IMR-90 (cell line): ENCODE results near the gene BFSP1. TPM values are rescaled to one million over a fixed set of nuclear protein-coding genes. Genes with fewer than 3 reads are reported as not detected.

Experiments
- ATAC-seq: fragments of 200-7000 bp; cut with Tn5 transposase; 2 replicates; pipeline ENCODE4 v1.9.1; 2020; ENCODE audit warnings: low read depth, mild to moderate bottlenecking, moderate library complexity
- BruUV-seq: library from RNA; stranded (reverse); fragments of 400-500 nt; replicated peaks from 2 replicates; lab custom pipeline; 2021; lab: Mats Ljungman, UMichigan
- CTCF ChIA-PET: fragments of 300-600 bp; formaldehyde crosslinking; extraction: SDS; loops from one replicate; lab custom pipeline; 2021; ENCODE audit warnings: antibody characterized with exemption; lab: Yijun Ruan, JAX
- POLR2A ChIA-PET: fragments of 300-600 bp; sonication (Branson Sonifier 250); formaldehyde crosslinking; loops from one replicate; lab custom pipeline; 2022; ENCODE audit warnings: antibody characterized with exemption; ENCODE audit not compliant: unreplicated experiment; lab: Charles Lee
- DNase-seq: peaks from one replicate; pipeline ENCODE4 v3.0.0; 2013
- H2AFZ ChIP-seq: replicated peaks from 2 replicates; pipeline ENCODE3; 2013; ENCODE audit warnings: low read length, mild to moderate bottlenecking; ENCODE audit not compliant: poor library complexity
- H2AK5ac ChIP-seq: 2 replicates; pipeline ENCODE4 v1.6.1; 2013; ENCODE audit warnings: low read depth, low read length, inconsistent platforms
- H2AK9ac ChIP-seq: replicated peaks from 2 replicates; pipeline ENCODE3; 2013; ENCODE audit warnings: mild to moderate bottlenecking, low read depth, low read length, moderate library complexity; ENCODE audit not compliant: poor library complexity
- H2BK120ac ChIP-seq: 2 replicates; pipeline ENCODE4 v1.6.1; 2013; ENCODE audit warnings: low read depth, low read length, inconsistent platforms
- H2BK15ac ChIP-seq: 3 replicates; pipeline ENCODE4 v1.6.1; 2013; ENCODE audit warnings: low read depth, low read length, inconsistent platforms
- H2BK20ac ChIP-seq: 2 replicates; pipeline ENCODE4 v1.6.1; 2013; ENCODE audit warnings: low read depth, mild to moderate bottlenecking, inconsistent platforms, low read length, moderate library complexity
- H2BK5ac ChIP-seq: 2 replicates; pipeline ENCODE4 v1.6.1; 2013; ENCODE audit warnings: mild to moderate bottlenecking, low read depth, low read length, inconsistent platforms; ENCODE audit not compliant: poor library complexity, severe bottlenecking
- H3K14ac ChIP-seq: replicated peaks from 2 replicates; pipeline ENCODE4 v1.6.1; 2013; ENCODE audit warnings: low read depth, low read length, inconsistent platforms
- H3K18ac ChIP-seq: 2 replicates; pipeline ENCODE4 v1.6.1; 2013; ENCODE audit warnings: low read depth, low read length, control low read depth
- H3K23ac ChIP-seq: 2 replicates; pipeline ENCODE4 v1.6.1; 2013; ENCODE audit warnings: low read depth, low read length, inconsistent platforms
- H3K27ac ChIP-seq: 2 replicates; pipeline ENCODE4 v1.5.1; 2013; ENCODE audit warnings: mild to moderate bottlenecking, control low read depth, low read length; ENCODE audit not compliant: insufficient read depth
- H3K27me3 ChIP-seq: 2 replicates; pipeline ENCODE4 v1.6.1; 2013; ENCODE audit warnings: low read length; ENCODE audit not compliant: control insufficient read depth, insufficient read depth
- H3K36me3 ChIP-seq: 2 replicates; pipeline ENCODE4 v1.6.1; 2013; ENCODE audit warnings: low read length, mixed read lengths; ENCODE audit not compliant: control insufficient read depth, insufficient read depth
- H3K4ac ChIP-seq: 2 replicates; pipeline ENCODE4 v1.6.1; 2013; ENCODE audit warnings: low read depth, low read length, inconsistent platforms
- H3K4me1 ChIP-seq: 2 replicates; pipeline ENCODE4 v1.6.1; 2013; ENCODE audit warnings: low read length, mixed read lengths; ENCODE audit not compliant: control insufficient read depth, insufficient read depth
- H3K4me2 ChIP-seq: 2 replicates; pipeline ENCODE4 v1.6.1; 2013; ENCODE audit warnings: low read depth, mild to moderate bottlenecking, control low read depth, low read length, moderate library complexity
- H3K4me3 ChIP-seq: 2 replicates; pipeline ENCODE4 v1.5.1; 2013; ENCODE audit warnings: low read depth, mild to moderate bottlenecking, control low read depth, low read length, moderate library complexity; ENCODE audit not compliant: insufficient read depth
- H3K56ac ChIP-seq: 2 replicates; pipeline ENCODE4 v1.6.1; 2013; ENCODE audit warnings: low read length, inconsistent platforms; ENCODE audit not compliant: insufficient read depth; ENCODE audit errors: extremely low read depth
- H3K79me1 ChIP-seq, 2 experiments: 2 replicates each; pipeline ENCODE4 v1.6.1; 2013; ENCODE audit warnings: low read length in 2 of 2, inconsistent platforms in 1 of 2, low read depth in 1 of 2
- H3K9ac ChIP-seq: 2 replicates; pipeline ENCODE4 v1.6.1; 2013; ENCODE audit warnings: low read depth, low read length, control low read depth
- H3K9me1 ChIP-seq: 2 replicates; pipeline ENCODE4 v1.6.1; 2013; ENCODE audit warnings: low read length, inconsistent platforms; ENCODE audit not compliant: insufficient read depth
- H3K9me3 ChIP-seq: 2 replicates; pipeline ENCODE4 v1.6.1; 2013; ENCODE audit warnings: low read length; ENCODE audit not compliant: control insufficient read depth, insufficient read depth
- H4K20me1 ChIP-seq: 2 replicates; pipeline ENCODE4 v1.6.1; 2013; ENCODE audit warnings: low read length, inconsistent platforms; ENCODE audit not compliant: insufficient read depth
- H4K5ac ChIP-seq: 2 replicates; pipeline ENCODE4 v1.6.1; 2013; ENCODE audit warnings: mild to moderate bottlenecking, low read depth, low read length, control low read depth
- H4K8ac ChIP-seq, 2 experiments: 2 replicates each; pipeline ENCODE4 v1.6.1; 2013; ENCODE audit warnings: low read depth in 2 of 2, low read length in 2 of 2, control low read depth in 1 of 2, inconsistent platforms in 1 of 2
- H4K91ac ChIP-seq: 2 replicates; pipeline ENCODE4 v1.6.1; 2013; ENCODE audit warnings: low read depth, low read length, inconsistent platforms; ENCODE audit not compliant: insufficient read depth
- BHLHE40 ChIP-seq: fragments of 150-350 bp; IDR thresholded peaks from 2 replicates; pipeline ENCODE4 v1.6.1; 2016; ENCODE audit warnings: mild to moderate bottlenecking, low read depth, low read length
- CEBPB ChIP-seq: IDR thresholded peaks from 2 replicates; pipeline ENCODE4 v1.6.1; 2012; ENCODE audit warnings: low read depth, low read length, improper control_type of control experiment
- CHD1 ChIP-seq: IDR thresholded peaks from 2 replicates; pipeline ENCODE4 v1.6.1; 2012; ENCODE audit warnings: low read depth, low read length, improper control_type of control experiment
- FOS ChIP-seq: fragments of 150-350 bp; IDR thresholded peaks from 2 replicates; pipeline ENCODE4 v1.6.1; 2016; ENCODE audit warnings: low read depth, low read length
- MAFK ChIP-seq: IDR thresholded peaks from 2 replicates; pipeline ENCODE4 v1.6.1; 2012; ENCODE audit warnings: low read depth, low read length, improper control_type of control experiment
- MAZ ChIP-seq: IDR thresholded peaks from 2 replicates; pipeline ENCODE4 v1.6.1; 2012; ENCODE audit warnings: low read depth, mild to moderate bottlenecking, low read length, improper control_type of control experiment, moderate library complexity, borderline replicate concordance
- MXI1 ChIP-seq: IDR thresholded peaks from 2 replicates; pipeline ENCODE4 v1.6.1; 2012; ENCODE audit warnings: low read depth, mild to moderate bottlenecking, low read length, moderate library complexity, borderline replicate concordance
- NFE2L2 ChIP-seq: fragments of 150-350 bp; IDR thresholded peaks from 2 replicates; pipeline ENCODE4 v1.6.1; 2016; ENCODE audit warnings: low read depth, mild to moderate bottlenecking, low read length
- POLR2A ChIP-seq: IDR thresholded peaks from 2 replicates; pipeline ENCODE4 v1.6.1; 2012; ENCODE audit warnings: mild to moderate bottlenecking, low read depth, low read length
- RAD21 ChIP-seq: IDR thresholded peaks from 2 replicates; pipeline ENCODE4 v1.6.1; 2012; ENCODE audit warnings: low read length, improper control_type of control experiment
- RCOR1 ChIP-seq: IDR thresholded peaks from 2 replicates; pipeline ENCODE4 v1.6.1; 2012; ENCODE audit warnings: mild to moderate bottlenecking, low read length, improper control_type of control experiment; ENCODE audit not compliant: insufficient replicate concordance
- RFX5 ChIP-seq: IDR thresholded peaks from 2 replicates; pipeline ENCODE4 v1.8.0; 2012; ENCODE audit warnings: low read depth, mild to moderate bottlenecking, low read length, moderate library complexity
- SMC3 ChIP-seq: fragments of 150-350 bp; IDR thresholded peaks from 2 replicates; pipeline ENCODE4 v1.6.1; 2016; ENCODE audit warnings: low read depth, mild to moderate bottlenecking, antibody characterized with exemption, low read length, moderate library complexity
- WGBS, 2 experiments: methylation state at CpG; one replicate each; pipeline versions ENCODE4 v1.1.5 to v1.1.7; 2013; ENCODE audit warnings: missing lambda C conversion rate in 2 of 2; ENCODE audit not compliant: insufficient read length in 1 of 2; ENCODE audit errors: extremely low coverage in 2 of 2; 5-methylcytosine and 5-hydroxymethylcytosine counted together
- dilution Hi-C: fragments of 300-500 bp; cut with HindIII; formaldehyde crosslinking; loops from one replicate; pipeline ENCODE4 v1.14.3; 2018; ENCODE audit warnings: low sequenced_read_pairs; ENCODE audit not compliant: unreplicated experiment
- in situ Hi-C: fragments of 300-500 bp; cut with MboI; formaldehyde crosslinking; loops from 3 replicates; pipeline ENCODE4 v1.14.3; 2019; ENCODE audit warnings: low sequenced_read_pairs, inconsistent platforms, mixed read lengths
- intact Hi-C: fragments of 100-400 bp; cut with micrococcal nuclease; formaldehyde crosslinking; loops from 2 replicates; pipeline ENCODE4 v1.10.0; 2022
- polyA plus RNA-seq, 3 experiments: library from polyadenylated mRNA; depleted of rRNA; stranded (reverse); fragments of >200 nt; gene quantifications; 2 replicates each; pipeline ENCODE4 v1.2.3, GENCODE V29; 2012; ENCODE audit warnings: low replicate concordance in 1 of 3
- total RNA-seq: library from RNA; depleted of rRNA; stranded (reverse); fragments of >200 nt; gene quantifications from 2 replicates; pipeline ENCODE4 v1.2.3, GENCODE V29; 2012
- TF ChIP-seq, protein P1 (sequence below): fragments of 150-350 bp; IDR thresholded peaks from 2 replicates; pipeline ENCODE4 v1.6.1; 2017; ENCODE audit warnings: mild to moderate bottlenecking, antibody characterized with exemption, low read length, low read depth
- TF ChIP-seq, protein P2 (sequence below): conservative IDR thresholded peaks from 2 replicates; pipeline ENCODE4 v1.5.1; 2012; ENCODE audit warnings: mild to moderate bottlenecking, low read depth, low read length, improper control_type of control experiment
- TF ChIP-seq, protein P3 (sequence below): fragments of 150-350 bp; IDR thresholded peaks from 2 replicates; pipeline ENCODE4 v1.6.1; 2016; ENCODE audit warnings: low read depth, mild to moderate bottlenecking, low read length, moderate library complexity, borderline replicate concordance

BFSP1 gene
- total and polyA plus RNA-seq, 2 of the 4 experiments (the other 2 are of a cell fraction) = 1.1 to 2.0 TPM

DNA sequence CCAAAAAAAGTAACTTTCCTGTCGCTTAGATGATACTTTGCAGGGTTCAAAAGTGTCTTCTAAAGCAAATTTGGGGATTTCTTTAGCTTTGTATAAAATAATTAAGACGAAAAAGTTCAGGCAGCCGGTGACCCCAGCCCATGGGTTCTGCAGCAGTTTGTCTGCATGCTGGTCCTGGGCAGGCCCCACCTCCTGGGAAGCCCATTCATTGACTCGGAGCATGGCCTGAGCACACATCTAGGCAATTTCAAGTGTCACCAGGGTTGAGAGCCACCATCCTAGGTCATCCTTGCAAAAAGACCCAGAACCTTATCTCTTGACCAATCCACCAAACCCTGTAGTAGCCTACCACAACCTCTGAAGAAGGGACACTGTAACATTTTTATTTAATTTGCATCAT, 20.6 kb downstream of the BFSP1 start:
- TF ChIP-seq RFX5 = no peak
- TF ChIP-seq, protein P1, sequence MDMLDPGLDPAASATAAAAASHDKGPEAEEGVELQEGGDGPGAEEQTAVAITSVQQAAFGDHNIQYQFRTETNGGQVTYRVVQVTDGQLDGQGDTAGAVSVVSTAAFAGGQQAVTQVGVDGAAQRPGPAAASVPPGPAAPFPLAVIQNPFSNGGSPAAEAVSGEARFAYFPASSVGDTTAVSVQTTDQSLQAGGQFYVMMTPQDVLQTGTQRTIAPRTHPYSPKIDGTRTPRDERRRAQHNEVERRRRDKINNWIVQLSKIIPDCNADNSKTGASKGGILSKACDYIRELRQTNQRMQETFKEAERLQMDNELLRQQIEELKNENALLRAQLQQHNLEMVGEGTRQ = no peak
- TF ChIP-seq, protein P2, sequence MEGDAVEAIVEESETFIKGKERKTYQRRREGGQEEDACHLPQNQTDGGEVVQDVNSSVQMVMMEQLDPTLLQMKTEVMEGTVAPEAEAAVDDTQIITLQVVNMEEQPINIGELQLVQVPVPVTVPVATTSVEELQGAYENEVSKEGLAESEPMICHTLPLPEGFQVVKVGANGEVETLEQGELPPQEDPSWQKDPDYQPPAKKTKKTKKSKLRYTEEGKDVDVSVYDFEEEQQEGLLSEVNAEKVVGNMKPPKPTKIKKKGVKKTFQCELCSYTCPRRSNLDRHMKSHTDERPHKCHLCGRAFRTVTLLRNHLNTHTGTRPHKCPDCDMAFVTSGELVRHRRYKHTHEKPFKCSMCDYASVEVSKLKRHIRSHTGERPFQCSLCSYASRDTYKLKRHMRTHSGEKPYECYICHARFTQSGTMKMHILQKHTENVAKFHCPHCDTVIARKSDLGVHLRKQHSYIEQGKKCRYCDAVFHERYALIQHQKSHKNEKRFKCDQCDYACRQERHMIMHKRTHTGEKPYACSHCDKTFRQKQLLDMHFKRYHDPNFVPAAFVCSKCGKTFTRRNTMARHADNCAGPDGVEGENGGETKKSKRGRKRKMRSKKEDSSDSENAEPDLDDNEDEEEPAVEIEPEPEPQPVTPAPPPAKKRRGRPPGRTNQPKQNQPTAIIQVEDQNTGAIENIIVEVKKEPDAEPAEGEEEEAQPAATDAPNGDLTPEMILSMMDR = no peak
- no peak for TF ChIP-seq RAD21
- no peak for TF ChIP-seq POLR2A
- TF ChIP-seq FOS = no peak
- no peak for TF ChIP-seq CEBPB
- no peak for TF ChIP-seq BHLHE40
- TF ChIP-seq CHD1 = no peak
- TF ChIP-seq MAFK = no peak
- TF ChIP-seq, protein P3, sequence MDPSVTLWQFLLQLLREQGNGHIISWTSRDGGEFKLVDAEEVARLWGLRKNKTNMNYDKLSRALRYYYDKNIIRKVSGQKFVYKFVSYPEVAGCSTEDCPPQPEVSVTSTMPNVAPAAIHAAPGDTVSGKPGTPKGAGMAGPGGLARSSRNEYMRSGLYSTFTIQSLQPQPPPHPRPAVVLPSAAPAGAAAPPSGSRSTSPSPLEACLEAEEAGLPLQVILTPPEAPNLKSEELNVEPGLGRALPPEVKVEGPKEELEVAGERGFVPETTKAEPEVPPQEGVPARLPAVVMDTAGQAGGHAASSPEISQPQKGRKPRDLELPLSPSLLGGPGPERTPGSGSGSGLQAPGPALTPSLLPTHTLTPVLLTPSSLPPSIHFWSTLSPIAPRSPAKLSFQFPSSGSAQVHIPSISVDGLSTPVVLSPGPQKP = no peak
- no peak for TF ChIP-seq RCOR1
- no peak for TF ChIP-seq MAZ
- TF ChIP-seq SMC3 = no peak
- no peak for TF ChIP-seq MXI1
- no peak for TF ChIP-seq NFE2L2
- ChIA-PET CTCF (no interaction called here), POLR2A (no interaction called here)
- no peak overlapping the region for H2BK5ac ChIP-seq
- H3K9ac ChIP-seq = no peak overlapping the region
- peaks cover 12% of the 10 kb centered on the region for H3K27me3 ChIP-seq
- intact Hi-C loops (no loop called here), in situ Hi-C loops (loop anchor here (10.0 kb wide), 2 partner anchors 414 to 484 kb away; no protein-coding TSS in a partner anchor), dilution Hi-C loops (no loop called here)
- no peak overlapping the region for H3K4me2 ChIP-seq
- no peak overlapping the region for H4K91ac ChIP-seq
- H2AFZ ChIP-seq = no peak overlapping the region
- H3K18ac ChIP-seq = no peak overlapping the region
- no peak overlapping the region for H3K14ac ChIP-seq
- ATAC-seq (no peak), DNase-seq (no peak)
- no peaks in the 10 kb centered on the region for H3K9me3 ChIP-seq
- H2AK9ac ChIP-seq = no peak overlapping the region
- no peak overlapping the region for H2BK120ac ChIP-seq
- no peak overlapping the region for H3K27ac ChIP-seq
- H3K9me1 ChIP-seq = no peaks in the 10 kb centered on the region
- no peak overlapping the region for H4K5ac ChIP-seq
- H4K8ac ChIP-seq = no peak overlapping the region
- BruUV-seq = no TSS peak
- no peak overlapping the region for H3K23ac ChIP-seq
- peaks cover 2% of the 10 kb centered on the region; the same call in 1 of the 2 replicates for H3K4me1 ChIP-seq
- 90% methylated on average over 2 of the region's 4 CpGs; no CpG with 5 or more reads in 1 of the 2 experiments for WGBS, 2 experiments
- H2BK20ac ChIP-seq = no peak overlapping the region
- H3K56ac ChIP-seq = no peak overlapping the region
- H3K79me1 ChIP-seq = no peaks in the 10 kb centered on the region
- no peak overlapping the region for H3K4ac ChIP-seq
- H2BK15ac ChIP-seq = no peak overlapping the region
- no peaks in the 10 kb centered on the region for H4K20me1 ChIP-seq
- H2AK5ac ChIP-seq = no peak overlapping the region
- no peak overlapping the region for H3K4me3 ChIP-seq
- H3K36me3 ChIP-seq = no peaks in the 10 kb centered on the region
